GM10248 (cell line): ENCODE data around the gene PTPRG.

Experiments used
- CTCF ChIA-PET: fragments of 300-600 bp; sonication (Branson Sonifier 250); formaldehyde crosslinking; extraction: SDS; loops from one replicate; lab custom pipeline; 2021; ENCODE audit warnings: antibody characterized with exemption; lab: Yijun Ruan, JAX
- POLR2A ChIA-PET: fragments of 350-650 bp; sonication (Branson Sonifier 250); formaldehyde crosslinking; extraction: SDS; loops from one replicate; lab custom pipeline; 2020; ENCODE audit warnings: antibody characterized with exemption; lab: Yijun Ruan, JAX
- DNase-seq: peaks from one replicate; pipeline ENCODE4 v3.0.0; 2012; ENCODE audit errors: extremely low spot score
- TF ChIP-seq, protein P1 (sequence below): IDR thresholded peaks from 2 replicates; pipeline ENCODE4 v1.5.1; 2012; ENCODE audit warnings: mild to moderate bottlenecking, low read depth; ENCODE audit errors: extremely low read depth, missing control alignments, control extremely low read depth

PTPRG gene

DNA sequence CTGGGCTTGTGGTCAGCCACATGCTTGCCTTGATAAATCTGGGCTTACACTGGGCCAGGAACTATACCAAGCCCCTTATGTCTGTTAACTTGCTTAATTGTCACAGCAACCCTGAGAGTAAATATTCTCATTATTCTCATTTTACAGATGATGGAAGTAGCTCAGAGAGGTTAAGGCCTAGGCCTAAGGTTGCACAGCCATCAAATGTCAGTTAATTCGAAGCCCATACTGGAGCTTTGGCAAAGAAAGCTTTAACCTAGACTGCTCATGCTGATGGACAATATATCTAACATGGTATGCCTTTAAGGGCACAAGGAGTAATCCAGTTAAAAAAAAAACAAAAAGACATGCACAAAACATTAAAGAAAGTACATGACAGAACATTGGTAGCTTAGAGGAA, 591.9 kb downstream of the PTPRG start:
- CTCF ChIA-PET = no interaction called here
- POLR2A ChIA-PET = no interaction called here
- TF ChIP-seq, protein P1, sequence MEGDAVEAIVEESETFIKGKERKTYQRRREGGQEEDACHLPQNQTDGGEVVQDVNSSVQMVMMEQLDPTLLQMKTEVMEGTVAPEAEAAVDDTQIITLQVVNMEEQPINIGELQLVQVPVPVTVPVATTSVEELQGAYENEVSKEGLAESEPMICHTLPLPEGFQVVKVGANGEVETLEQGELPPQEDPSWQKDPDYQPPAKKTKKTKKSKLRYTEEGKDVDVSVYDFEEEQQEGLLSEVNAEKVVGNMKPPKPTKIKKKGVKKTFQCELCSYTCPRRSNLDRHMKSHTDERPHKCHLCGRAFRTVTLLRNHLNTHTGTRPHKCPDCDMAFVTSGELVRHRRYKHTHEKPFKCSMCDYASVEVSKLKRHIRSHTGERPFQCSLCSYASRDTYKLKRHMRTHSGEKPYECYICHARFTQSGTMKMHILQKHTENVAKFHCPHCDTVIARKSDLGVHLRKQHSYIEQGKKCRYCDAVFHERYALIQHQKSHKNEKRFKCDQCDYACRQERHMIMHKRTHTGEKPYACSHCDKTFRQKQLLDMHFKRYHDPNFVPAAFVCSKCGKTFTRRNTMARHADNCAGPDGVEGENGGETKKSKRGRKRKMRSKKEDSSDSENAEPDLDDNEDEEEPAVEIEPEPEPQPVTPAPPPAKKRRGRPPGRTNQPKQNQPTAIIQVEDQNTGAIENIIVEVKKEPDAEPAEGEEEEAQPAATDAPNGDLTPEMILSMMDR = no peak
- no peak for DNase-seq

DNA sequence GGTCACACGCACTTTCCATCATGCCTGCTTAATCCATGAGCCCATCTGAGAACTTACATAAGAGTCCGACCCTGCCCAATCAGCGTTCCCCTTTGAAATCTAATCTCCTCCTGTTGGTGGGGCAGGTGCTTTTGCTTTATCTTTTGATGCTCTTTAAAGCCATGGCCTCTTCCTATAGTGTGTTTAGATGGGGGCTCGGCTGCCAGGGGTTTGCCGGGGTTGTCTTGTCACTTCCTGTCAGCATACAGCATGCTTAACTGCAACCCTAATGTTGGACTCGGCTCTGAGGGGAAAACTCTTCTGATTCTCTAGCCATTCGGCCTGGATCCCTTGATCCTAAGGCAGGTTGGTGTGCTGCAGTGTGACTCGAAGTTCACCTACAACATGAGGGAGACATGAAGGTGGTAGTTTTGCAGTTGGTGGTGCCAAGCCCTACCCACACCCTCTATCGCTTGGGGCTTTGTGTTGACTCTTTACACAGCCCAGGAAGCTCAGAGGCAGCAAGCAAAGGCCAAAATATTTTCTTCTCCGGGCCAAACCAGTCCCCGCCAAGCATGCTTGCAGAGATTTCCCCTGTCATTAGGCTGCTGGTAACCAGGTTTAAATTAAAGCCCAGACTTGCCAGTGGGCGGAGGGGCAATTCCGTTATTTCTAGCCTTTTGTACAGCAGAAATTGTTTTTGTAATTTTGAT, 593.2 kb downstream of the PTPRG start:
- CTCF ChIA-PET = no interaction called here
- TF ChIP-seq, protein P1 = no peak
- no peak for DNase-seq
- POLR2A ChIA-PET = no interaction called here

DNA sequence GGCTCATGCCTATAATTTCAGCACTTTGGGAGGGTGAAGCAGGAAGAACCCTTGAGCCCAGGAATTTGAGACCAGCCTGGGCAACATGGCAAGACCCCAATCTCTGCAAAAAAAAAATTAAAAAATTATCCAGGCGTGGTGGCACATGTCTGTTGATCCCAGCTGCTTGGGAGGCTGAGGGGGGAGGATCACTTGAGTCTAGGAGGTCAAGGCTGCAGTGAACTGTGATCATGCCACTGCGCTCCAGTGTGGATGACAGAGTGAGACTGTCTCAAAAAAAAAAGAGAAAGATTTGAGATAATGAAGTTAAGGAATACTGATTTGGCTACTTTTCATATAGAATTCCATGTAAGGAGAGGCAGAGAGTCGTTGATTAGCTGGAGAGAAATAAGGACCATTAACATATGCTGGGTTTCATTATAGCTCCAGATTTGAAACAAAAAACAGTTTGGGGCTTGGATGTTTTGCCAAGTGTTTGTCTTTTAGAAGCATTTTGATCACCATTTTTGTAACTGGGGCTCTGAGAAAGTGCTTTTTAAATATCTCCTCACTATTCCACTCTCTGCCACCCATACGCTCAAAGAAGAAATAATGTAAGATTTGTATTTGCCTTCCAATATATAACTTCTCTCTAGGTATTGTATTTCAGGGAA, 597.8 kb downstream of the PTPRG start:
- DNase-seq = no peak
- CTCF ChIA-PET = no interaction called here
- POLR2A ChIA-PET = no interaction called here
- TF ChIP-seq, protein P1 = no peak

DNA sequence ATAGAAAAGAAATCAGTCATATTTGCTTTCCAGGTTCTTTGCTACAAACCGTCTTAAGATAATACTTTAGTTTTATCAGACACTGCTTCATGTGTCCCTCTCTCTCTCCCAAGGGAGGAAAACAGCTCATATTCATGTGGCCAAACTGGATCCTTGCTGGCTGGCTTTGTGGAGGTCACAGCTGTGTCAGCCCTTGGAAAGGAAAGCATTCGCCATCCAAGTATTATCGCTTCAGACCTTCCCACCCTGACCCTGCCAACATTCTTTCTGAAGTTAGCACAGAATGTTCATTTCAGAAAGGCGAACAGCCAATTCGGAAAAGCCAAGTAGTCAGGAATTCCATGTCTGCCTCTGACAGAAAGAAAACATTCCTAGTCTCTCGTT, 598.3 kb downstream of the PTPRG start:
- ChIA-PET CTCF (no interaction called here), POLR2A (no interaction called here)
- DNase-seq = no peak
- TF ChIP-seq, protein P1 = no peak

DNA sequence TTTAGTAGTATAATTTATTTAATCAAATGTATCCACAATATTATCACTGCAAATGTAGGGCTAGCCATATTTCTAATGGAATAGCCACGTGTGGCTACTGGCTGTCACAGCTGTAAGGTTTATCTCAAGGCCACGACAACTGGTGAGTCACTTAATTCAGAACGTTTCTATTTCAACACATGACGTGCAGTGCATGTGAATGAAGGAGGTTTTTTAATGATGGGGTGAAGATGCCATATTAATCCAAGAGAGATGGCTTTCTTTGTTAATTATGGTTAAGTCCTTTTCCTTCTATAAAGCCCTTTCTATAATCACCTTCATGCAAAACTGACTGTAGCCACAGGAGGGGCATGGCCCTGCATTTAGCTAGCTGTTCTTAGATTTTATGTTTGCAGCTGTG, 600.0 kb downstream of the PTPRG start:
- CTCF ChIA-PET = interaction anchor here (0.6 to 0.9 kb wide), 2 partner anchors 11 to 33 kb away, joined by 3 read pairs; no protein-coding TSS in a partner anchor
- DNase-seq = no peak
- TF ChIP-seq, protein P1 = no peak
- POLR2A ChIA-PET = no interaction called here

DNA sequence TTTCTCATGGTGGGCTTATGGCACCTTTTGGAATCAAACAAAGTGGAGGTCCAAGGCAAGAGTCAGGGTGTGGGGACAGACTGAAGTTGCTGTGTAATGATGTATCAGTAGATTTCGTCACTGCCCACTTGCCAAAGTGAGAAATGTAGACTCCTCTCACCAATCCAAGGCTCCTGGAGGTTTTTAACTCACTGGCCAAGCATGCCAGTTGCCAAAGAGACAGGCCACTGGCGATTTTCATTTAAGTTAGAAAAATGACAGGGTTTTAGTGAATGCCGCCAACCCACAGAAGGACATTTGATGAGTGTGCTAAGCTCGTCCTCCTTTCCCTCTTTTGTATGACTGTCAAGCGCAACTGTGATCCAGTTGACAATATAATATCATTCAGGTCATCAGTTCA, 602.8 kb downstream of the PTPRG start:
- CTCF ChIA-PET = interaction anchor here (1.0 kb wide), 1 partner anchor 20 kb away, joined by 4 read pairs; no protein-coding TSS in a partner anchor

More for the DNA sequence above, 602.8 kb downstream of the PTPRG start:
- DNase-seq = no peak
- POLR2A ChIA-PET = no interaction called here
- TF ChIP-seq, protein P1 = no peak
